ENCODE results near the gene FUBP1.
"Not testable (repeated sequence)": the region's sequence is repeated elsewhere in the genome, so short reads cannot be mapped to it uniquely, and the experiment has no call there.

The FUBP1 gene

GRCh38 chr1:77987919-77988318 lies 9.0 kb upstream of the FUBP1 start:
- H3K4me3 ChIP-seq (ENCODE audit: low read length), result no peak overlapping the region
- DNase-seq (ENCODE audit: low read depth), result no peak
- TF ChIP-seq CTCF (conservative IDR thresholded peaks at IDR 0.05; ENCODE audit: low read length), result no peak

GRCh38 chr1:77986810-77987209 lies 7.9 kb upstream of the FUBP1 start:
- no peak overlapping the region for H3K4me3 ChIP-seq (ENCODE audit: low read length)
- no peak for TF ChIP-seq CTCF (conservative IDR thresholded peaks at IDR 0.05; ENCODE audit: low read length)
- no peak for DNase-seq (ENCODE audit: low read depth)

- no peak for DNase-seq (ENCODE audit: low read depth)
- H3K4me3 ChIP-seq (ENCODE audit: low read length), result no peak overlapping the region
- no peak for TF ChIP-seq CTCF (conservative IDR thresholded peaks at IDR 0.05; ENCODE audit: low read length)
Measured at GRCh38 chr1:77984629-77985028, 5.8 kb upstream of the FUBP1 start.

GRCh38 chr1:77983997-77984355 lies 5.1 kb upstream of the FUBP1 start:
- no peak overlapping the region for H3K4me3 ChIP-seq (ENCODE audit: low read length)
- no peak for TF ChIP-seq CTCF (conservative IDR thresholded peaks at IDR 0.05; ENCODE audit: low read length)
- no peak for DNase-seq (ENCODE audit: low read depth)

GRCh38 chr1:77983352-77983996 lies 4.6 kb upstream of the FUBP1 start:
- DNase-seq (ENCODE audit: low read depth); H3K4me3 ChIP-seq (ENCODE audit: low read length): not testable (repeated sequence)

GRCh38 chr1:77978293-77978968 lies 441 bp downstream of the FUBP1 start:
- peak overlapping the region; percentile 80 for H3K4me3 ChIP-seq (ENCODE audit: low read length)
- peak; percentile 92 for DNase-seq (ENCODE audit: low read depth)
- no peak for TF ChIP-seq CTCF (conservative IDR thresholded peaks at IDR 0.05; ENCODE audit: low read length)

- DNase-seq (ENCODE audit: low read depth), result no peak
- peak overlapping the region; percentile 80 for H3K4me3 ChIP-seq (ENCODE audit: low read length)
Measured at GRCh38 chr1:77977989-77978292, 931 bp downstream of the FUBP1 start.

More at GRCh38 chr1:77977989-77978292, 931 bp downstream of the FUBP1 start:
- no peak for TF ChIP-seq CTCF (conservative IDR thresholded peaks at IDR 0.05; ENCODE audit: low read length)
